ENCODE measurements around the gene DAP. TPM values are rescaled to one million over a fixed set of nuclear protein-coding genes. Genes with fewer than 3 reads are reported as not detected.

Gene DAP
- total and polyA plus RNA-seq, 2 of the 13 experiments (the other 11 are each of a cell fraction or from before 2014, with no cell fraction given), result 22.0 to 57.5 TPM

GRCh38 chr5:10760096-10760920, 726 bp downstream of the DAP start (continued):
- TF ChIP-seq ZNF142 (CRISPR knock-in tag; IDR thresholded peaks at IDR 0.05), result no peak
- no peak for TF ChIP-seq SETDB1 (CRISPR knock-in tag; IDR thresholded peaks at IDR 0.05; ENCODE audit: borderline replicate concordance)
- no peak for TF ChIP-seq NFE2 (CRISPR knock-in tag; IDR thresholded peaks at IDR 0.05)
- no peak for TF ChIP-seq RAD21 (CRISPR knock-in tag; IDR thresholded peaks at IDR 0.05)
- no peak for TF ChIP-seq CBX2 (IDR thresholded peaks at IDR 0.05; ENCODE audit: low read depth, low read length)
- no peak for TF ChIP-seq CBX2 (CRISPR knock-in tag; IDR thresholded peaks at IDR 0.05; ENCODE audit: low read depth)
- TF ChIP-seq HNF1B (CRISPR knock-in tag; IDR thresholded peaks at IDR 0.05), result 0 out of 2 replicates have a peak, but pooled peaks have one; percentile 21
- TF ChIP-seq ZNF101 (CRISPR knock-in tag; IDR thresholded peaks at IDR 0.05; ENCODE audit: borderline replicate concordance, low read depth), result no peak
- no peak for TF ChIP-seq CREB3 (CRISPR knock-in tag; IDR thresholded peaks at IDR 0.05)
- TF ChIP-seq ZNF468 (CRISPR knock-in tag; IDR thresholded peaks at IDR 0.05), result no peak
- no peak for TF ChIP-seq MYNN (CRISPR knock-in tag; IDR thresholded peaks at IDR 0.05; ENCODE audit: low read depth)
- no peak for TF ChIP-seq CERS6 (CRISPR knock-in tag; IDR thresholded peaks at IDR 0.05)
- no peak for TF ChIP-seq DNMT1 (CRISPR knock-in tag; IDR thresholded peaks at IDR 0.05)
- no peak for TF ChIP-seq ZNF674 (CRISPR knock-in tag; IDR thresholded peaks at IDR 0.05; ENCODE audit: low read depth)
- peak; percentile 38; the same call in 1 of the 2 replicates for TF ChIP-seq MIXL1 (CRISPR knock-in tag; IDR thresholded peaks at IDR 0.05)
- TF ChIP-seq ELF4 (CRISPR knock-in tag; IDR thresholded peaks at IDR 0.05; ENCODE audit: borderline replicate concordance), result 0 out of 2 replicates have a peak, but pooled peaks have one; percentile 48
- no peak for TF ChIP-seq PAX8 (CRISPR knock-in tag; IDR thresholded peaks at IDR 0.05; ENCODE audit: borderline replicate concordance)
- TF ChIP-seq ZNF136 (CRISPR knock-in tag; IDR thresholded peaks at IDR 0.05; ENCODE audit: low read depth), result no peak
- no peak for TF ChIP-seq ISL2 (CRISPR knock-in tag; IDR thresholded peaks at IDR 0.05)

Data from HepG2 (cell line).